ENCODE results near the gene SPIB.

Gene SPIB

GRCh38 chr19:50419022-50419579 is 363 bp downstream of the SPIB start:
- H3K4me1 Mint-ChIP-seq = peaks cover 13% of the 10 kb centered on the region
- TF ChIP-seq CTCF (IDR thresholded peaks at IDR 0.05; ENCODE audit: unreplicated experiment in 3 of 3) = no peak
- peak overlapping the region; percentile 9 to 28 (median 24) for H3K4me3 Mint-ChIP-seq
- peaks cover 5% of the 10 kb centered on the region for H3K36me3 Mint-ChIP-seq (ENCODE audit: low read depth)
- H3K27ac Mint-ChIP-seq = no peak overlapping the region
- peaks cover 38% of the 10 kb centered on the region for H3K27me3 Mint-ChIP-seq (ENCODE audit: low read depth)
- H3K9me3 Mint-ChIP-seq = no peaks in the 10 kb centered on the region

- H3K9me3 Mint-ChIP-seq = no peaks in the 10 kb centered on the region
- no peak overlapping the region for H3K27ac Mint-ChIP-seq
- TF ChIP-seq CTCF (IDR thresholded peaks at IDR 0.05; ENCODE audit: unreplicated experiment in 3 of 3) = no peak
- H3K4me3 Mint-ChIP-seq = peak overlapping the region in 1 of 3 experiments; percentile 28
- peaks cover 2% of the 10 kb centered on the region for H3K36me3 Mint-ChIP-seq (ENCODE audit: low read depth)
- peaks cover 13% of the 10 kb centered on the region for H3K4me1 Mint-ChIP-seq
- H3K27me3 Mint-ChIP-seq (ENCODE audit: low read depth) = peaks cover 38% of the 10 kb centered on the region
Observed at GRCh38 chr19:50419580-50420035, 870 bp downstream of the SPIB start.

- Mint-ChIP-seq H3K9me3 (no peaks in the 10 kb centered on the region), H3K27ac (no peak overlapping the region), H3K27me3 (ENCODE audit: low read depth) (peaks cover 38% of the 10 kb centered on the region), H3K4me3 (no peak overlapping the region), H3K4me1 (peaks cover 13% of the 10 kb centered on the region), H3K36me3 (ENCODE audit: low read depth) (no peaks in the 10 kb centered on the region)
- TF ChIP-seq CTCF (IDR thresholded peaks at IDR 0.05; ENCODE audit: unreplicated experiment in 3 of 3) = no peak
Observed at GRCh38 chr19:50420127-50420526, 1.4 kb downstream of the SPIB start.

GRCh38 chr19:50420808-50421207 is 2.1 kb downstream of the SPIB start:
- Mint-ChIP-seq H3K4me1 (peaks cover 13% of the 10 kb centered on the region), H3K4me3 (no peak overlapping the region), H3K9me3 (no peaks in the 10 kb centered on the region), H3K27ac (no peak overlapping the region), H3K27me3 (ENCODE audit: low read depth) (peaks cover 38% of the 10 kb centered on the region), H3K36me3 (ENCODE audit: low read depth) (no peaks in the 10 kb centered on the region)
- no peak for TF ChIP-seq CTCF (IDR thresholded peaks at IDR 0.05; ENCODE audit: unreplicated experiment in 3 of 3)

- H3K27ac Mint-ChIP-seq = no peak overlapping the region
- peaks cover 13% of the 10 kb centered on the region for H3K4me1 Mint-ChIP-seq
- H3K36me3 Mint-ChIP-seq (ENCODE audit: low read depth) = no peaks in the 10 kb centered on the region
- no peaks in the 10 kb centered on the region for H3K9me3 Mint-ChIP-seq
- H3K27me3 Mint-ChIP-seq (ENCODE audit: low read depth) = peaks cover 38% of the 10 kb centered on the region
- TF ChIP-seq CTCF (IDR thresholded peaks at IDR 0.05; ENCODE audit: unreplicated experiment in 3 of 3) = no peak
- H3K4me3 Mint-ChIP-seq = no peak overlapping the region
Observed at GRCh38 chr19:50422397-50423278, 3.9 kb downstream of the SPIB start.
